HPDE6-E6E7 (cell line): ENCODE results near the gene CCDC171.
"Not testable (repeated sequence)": the region's sequence is repeated elsewhere in the genome, so short reads cannot be mapped to it uniquely, and the experiment has no call there.

Experiments
- DNase-seq: peaks from one replicate; pipeline ENCODE4 v3.0.0; 2011; ENCODE audit warnings: missing footprints; ENCODE audit errors: extremely low spot score

Gene CCDC171

GRCh38 chr9:15553528-15553898, 670 bp downstream of the CCDC171 start:
- DNase-seq: no peak

- DNase-seq: no peak
Measured at GRCh38 chr9:15570769-15571168, 17.9 kb downstream of the CCDC171 start.

GRCh38 chr9:15572200-15572770, 19.4 kb downstream of the CCDC171 start:
- no peak for DNase-seq

GRCh38 chr9:15576350-15577050, 23.7 kb downstream of the CCDC171 start:
- DNase-seq: no peak

- no peak for DNase-seq
Measured at GRCh38 chr9:15578714-15579113, 25.9 kb downstream of the CCDC171 start.

- no peak for DNase-seq
Measured at GRCh38 chr9:15584379-15584778, 31.5 kb downstream of the CCDC171 start.

- no peak for DNase-seq
Measured at GRCh38 chr9:15592317-15592716, 39.5 kb downstream of the CCDC171 start.

GRCh38 chr9:15592940-15593339, 40.1 kb downstream of the CCDC171 start:
- DNase-seq: not testable (repeated sequence)

GRCh38 chr9:15600666-15601330, 48.0 kb downstream of the CCDC171 start:
- DNase-seq: not testable (repeated sequence)

- peak; percentile 10 for DNase-seq
Measured at GRCh38 chr9:15606643-15607472, 54.0 kb downstream of the CCDC171 start.

- DNase-seq: no peak
Measured at GRCh38 chr9:15612962-15613361, 60.1 kb downstream of the CCDC171 start.

- no peak for DNase-seq
Measured at GRCh38 chr9:15617782-15618181, 64.9 kb downstream of the CCDC171 start.

GRCh38 chr9:15618540-15619331, 65.9 kb downstream of the CCDC171 start:
- DNase-seq: no peak

- no peak for DNase-seq
Measured at GRCh38 chr9:15622318-15622971, 69.6 kb downstream of the CCDC171 start.

- no peak for DNase-seq
Measured at GRCh38 chr9:15635752-15636151, 82.9 kb downstream of the CCDC171 start.

- DNase-seq: no peak
Measured at GRCh38 chr9:15640121-15640520, 87.3 kb downstream of the CCDC171 start.

- DNase-seq: no peak
Measured at GRCh38 chr9:15641291-15641690, 88.4 kb downstream of the CCDC171 start.

GRCh38 chr9:15642369-15642962, 89.6 kb downstream of the CCDC171 start:
- DNase-seq: peak; percentile 15

GRCh38 chr9:15670246-15670645, 117.4 kb downstream of the CCDC171 start:
- no peak for DNase-seq

- no peak for DNase-seq
Measured at GRCh38 chr9:15670894-15671293, 118.1 kb downstream of the CCDC171 start.
